ENCODE data around the gene BTBD10. TPM values are rescaled to one million over a fixed set of nuclear protein-coding genes. Genes with fewer than 3 reads are reported as not detected.

Gene BTBD10
- polyA plus RNA-seq, 1 donor from 2014 or later: 143 TPM

GRCh38 chr11:13358596-13359270 is 104.3 kb downstream of the BTBD10 start:
- no peaks in the 10 kb centered on the region for H3K36me3 ChIP-seq (ENCODE audit: insufficient read depth, low read length)
- H3K4me2 ChIP-seq (ENCODE audit: low read length): no peak overlapping the region
- H2AFZ ChIP-seq (ENCODE audit: low read depth, low read length): no peak overlapping the region

GRCh38 chr11:13357232-13357631 is 105.8 kb downstream of the BTBD10 start:
- H2AFZ ChIP-seq (ENCODE audit: low read depth, low read length): no peak overlapping the region
- TF ChIP-seq TAF1 (IDR thresholded peaks at IDR 0.05; ENCODE audit: low read depth) (no peak), REST (IDR thresholded peaks at IDR 0.05; ENCODE audit: borderline replicate concordance) (no peak), CTCF (IDR thresholded peaks at IDR 0.05; ENCODE audit: poor library complexity, severe bottlenecking) (no peak), POLR2AphosphoS5 (IDR thresholded peaks at IDR 0.05) (no peak), MXI1 (conservative IDR thresholded peaks at IDR 0.05; ENCODE audit: poor library complexity, severe bottlenecking) (no peak), EP300 (conservative IDR thresholded peaks at IDR 0.05; ENCODE audit: poor library complexity, severe bottlenecking) (no peak), EZH2 (IDR thresholded peaks at IDR 0.05; ENCODE audit: borderline replicate concordance, insufficient read depth, low read length, poor library complexity, severe bottlenecking) (no peak), RAD21 (conservative IDR thresholded peaks at IDR 0.05) (no peak), SMC3 (conservative IDR thresholded peaks at IDR 0.05; ENCODE audit: poor library complexity) (no peak)
- H3K9me3 ChIP-seq (ENCODE audit: low read length): no peaks in the 10 kb centered on the region
- H4K20me1 ChIP-seq (ENCODE audit: insufficient read depth): no peaks in the 10 kb centered on the region
- no peaks in the 10 kb centered on the region for H3K79me2 ChIP-seq (replicated peaks; ENCODE audit: insufficient read depth, low read length)
- no peaks in the 10 kb centered on the region for H3K36me3 ChIP-seq (ENCODE audit: insufficient read depth, low read length)
- no peak overlapping the region for H3K27ac ChIP-seq (ENCODE audit: low read length)
- no peak overlapping the region for H3K4me2 ChIP-seq (ENCODE audit: low read length)
- no peaks in the 10 kb centered on the region for H3F3A ChIP-seq (ENCODE audit: insufficient read depth, low read length, poor library complexity, severe bottlenecking)
- H3K9ac ChIP-seq (ENCODE audit: low read length): no peak overlapping the region
- no peaks in the 10 kb centered on the region for H3K27me3 ChIP-seq (ENCODE audit: insufficient read depth, low read depth, low read length)
- no peak overlapping the region for H3K4me3 ChIP-seq (ENCODE audit: low read length)
- H3K9me2 ChIP-seq (ENCODE audit: insufficient read depth, low read length): no peaks in the 10 kb centered on the region

More at GRCh38 chr11:13358596-13359270, 104.3 kb downstream of the BTBD10 start:
- TF ChIP-seq EP300 (conservative IDR thresholded peaks at IDR 0.05; ENCODE audit: poor library complexity, severe bottlenecking) (peak; percentile 32), POLR2AphosphoS5 (IDR thresholded peaks at IDR 0.05) (peak; percentile 15), TAF1 (IDR thresholded peaks at IDR 0.05; ENCODE audit: low read depth) (no peak), EZH2 (IDR thresholded peaks at IDR 0.05; ENCODE audit: borderline replicate concordance, insufficient read depth, low read length, poor library complexity, severe bottlenecking) (no peak), CTCF (IDR thresholded peaks at IDR 0.05; ENCODE audit: poor library complexity, severe bottlenecking) (no peak)
- no peaks in the 10 kb centered on the region for H3K27me3 ChIP-seq (ENCODE audit: insufficient read depth, low read depth, low read length)
- H3F3A ChIP-seq (ENCODE audit: insufficient read depth, low read length, poor library complexity, severe bottlenecking): no peaks in the 10 kb centered on the region
- H3K9ac ChIP-seq (ENCODE audit: low read length): peak overlapping the region; percentile 2
- H3K79me2 ChIP-seq (replicated peaks; ENCODE audit: insufficient read depth, low read length): no peaks in the 10 kb centered on the region
- H4K20me1 ChIP-seq (ENCODE audit: insufficient read depth): no peaks in the 10 kb centered on the region
- peak overlapping the region; percentile 14 for H3K4me3 ChIP-seq (ENCODE audit: low read length)
- H3K9me2 ChIP-seq (ENCODE audit: insufficient read depth, low read length): no peaks in the 10 kb centered on the region
- H3K27ac ChIP-seq (ENCODE audit: low read length): peak overlapping the region; percentile 49
- no peaks in the 10 kb centered on the region for H3K9me3 ChIP-seq (ENCODE audit: low read length)

All from neural cell (in vitro differentiated cells).